Fibroblast of pulmonary artery (primary cell): Measurements from ENCODE around the gene MARVELD2.
"Not testable (repeated sequence)": the region's sequence is repeated elsewhere in the genome, so short reads cannot be mapped to it uniquely, and the experiment has no call there.

Experiments
- DNase-seq: peaks from one replicate; pipeline ENCODE4 v3.0.0-alpha.2; 2010; ENCODE audit warnings: low read depth
- H3K4me3 ChIP-seq: replicated peaks from 2 replicates; pipeline ENCODE4 v1.5.1; 2011; ENCODE audit warnings: low read depth, mild to moderate bottlenecking, control low read depth, low read length, moderate library complexity
- TF ChIP-seq, protein P1 (sequence below): IDR thresholded peaks from 2 replicates; pipeline ENCODE4 v1.5.1; 2011; ENCODE audit warnings: mild to moderate bottlenecking, control low read depth, low read length, inconsistent platforms; ENCODE audit errors: missing control alignments

Gene MARVELD2

DNA sequence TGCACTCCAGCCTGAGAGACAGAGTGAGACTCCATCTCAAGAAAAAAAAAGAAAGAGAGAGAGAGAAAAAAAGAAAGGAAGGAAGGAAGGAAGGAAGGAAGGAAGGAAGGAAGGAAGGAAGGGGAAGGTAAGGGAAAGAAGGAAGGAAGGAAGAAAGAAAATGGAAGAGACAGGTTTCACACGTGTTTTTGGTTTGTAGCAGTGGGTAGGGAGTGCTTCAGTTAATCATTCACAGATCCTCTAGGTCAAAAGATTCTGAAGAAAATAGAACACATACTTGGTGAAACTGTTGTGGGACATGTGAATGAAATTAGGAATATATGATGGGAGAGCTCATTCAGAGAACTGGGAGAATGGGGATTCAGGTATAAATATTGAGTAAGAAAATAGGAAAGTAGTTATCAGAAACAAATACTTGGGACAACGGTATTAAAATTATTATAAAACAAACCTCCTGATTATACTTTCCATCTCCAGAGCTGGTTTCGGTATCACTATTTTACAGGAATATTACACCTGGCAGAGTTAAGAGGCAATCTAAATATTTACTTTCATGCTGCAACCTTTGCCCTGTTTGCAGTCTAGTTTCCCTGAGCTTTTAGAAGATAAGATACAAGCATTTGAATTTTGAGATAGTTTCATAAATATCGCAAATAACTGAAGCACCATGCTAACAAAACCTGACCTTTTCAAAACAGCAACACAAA, 37.2 kb downstream of the MARVELD2 start:
- no peak for DNase-seq
- no peak overlapping the region for H3K4me3 ChIP-seq
- TF ChIP-seq, protein P1, sequence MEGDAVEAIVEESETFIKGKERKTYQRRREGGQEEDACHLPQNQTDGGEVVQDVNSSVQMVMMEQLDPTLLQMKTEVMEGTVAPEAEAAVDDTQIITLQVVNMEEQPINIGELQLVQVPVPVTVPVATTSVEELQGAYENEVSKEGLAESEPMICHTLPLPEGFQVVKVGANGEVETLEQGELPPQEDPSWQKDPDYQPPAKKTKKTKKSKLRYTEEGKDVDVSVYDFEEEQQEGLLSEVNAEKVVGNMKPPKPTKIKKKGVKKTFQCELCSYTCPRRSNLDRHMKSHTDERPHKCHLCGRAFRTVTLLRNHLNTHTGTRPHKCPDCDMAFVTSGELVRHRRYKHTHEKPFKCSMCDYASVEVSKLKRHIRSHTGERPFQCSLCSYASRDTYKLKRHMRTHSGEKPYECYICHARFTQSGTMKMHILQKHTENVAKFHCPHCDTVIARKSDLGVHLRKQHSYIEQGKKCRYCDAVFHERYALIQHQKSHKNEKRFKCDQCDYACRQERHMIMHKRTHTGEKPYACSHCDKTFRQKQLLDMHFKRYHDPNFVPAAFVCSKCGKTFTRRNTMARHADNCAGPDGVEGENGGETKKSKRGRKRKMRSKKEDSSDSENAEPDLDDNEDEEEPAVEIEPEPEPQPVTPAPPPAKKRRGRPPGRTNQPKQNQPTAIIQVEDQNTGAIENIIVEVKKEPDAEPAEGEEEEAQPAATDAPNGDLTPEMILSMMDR, result no peak

DNA sequence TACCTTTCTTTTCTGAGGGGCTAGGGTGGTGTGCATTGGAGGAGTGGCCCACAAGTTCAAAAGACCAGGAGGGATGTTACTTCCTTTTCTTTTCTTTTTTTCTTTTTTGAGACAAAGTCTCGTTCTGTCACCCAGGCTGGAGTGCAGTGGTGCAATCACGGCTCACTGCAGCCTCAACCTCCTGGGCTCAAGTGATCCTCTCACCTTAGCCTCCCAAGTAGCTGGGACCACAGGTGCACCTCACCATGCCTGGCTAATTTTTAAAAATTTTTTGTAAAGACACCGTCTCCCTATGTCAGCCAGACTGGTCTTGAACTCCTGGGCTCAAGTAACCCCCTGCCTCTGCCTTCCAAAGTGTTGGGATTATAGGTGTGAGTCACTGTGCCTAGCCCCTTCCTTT, 38.6 kb downstream of the MARVELD2 start:
- H3K4me3 ChIP-seq, DNase-seq: not testable (repeated sequence)

DNA sequence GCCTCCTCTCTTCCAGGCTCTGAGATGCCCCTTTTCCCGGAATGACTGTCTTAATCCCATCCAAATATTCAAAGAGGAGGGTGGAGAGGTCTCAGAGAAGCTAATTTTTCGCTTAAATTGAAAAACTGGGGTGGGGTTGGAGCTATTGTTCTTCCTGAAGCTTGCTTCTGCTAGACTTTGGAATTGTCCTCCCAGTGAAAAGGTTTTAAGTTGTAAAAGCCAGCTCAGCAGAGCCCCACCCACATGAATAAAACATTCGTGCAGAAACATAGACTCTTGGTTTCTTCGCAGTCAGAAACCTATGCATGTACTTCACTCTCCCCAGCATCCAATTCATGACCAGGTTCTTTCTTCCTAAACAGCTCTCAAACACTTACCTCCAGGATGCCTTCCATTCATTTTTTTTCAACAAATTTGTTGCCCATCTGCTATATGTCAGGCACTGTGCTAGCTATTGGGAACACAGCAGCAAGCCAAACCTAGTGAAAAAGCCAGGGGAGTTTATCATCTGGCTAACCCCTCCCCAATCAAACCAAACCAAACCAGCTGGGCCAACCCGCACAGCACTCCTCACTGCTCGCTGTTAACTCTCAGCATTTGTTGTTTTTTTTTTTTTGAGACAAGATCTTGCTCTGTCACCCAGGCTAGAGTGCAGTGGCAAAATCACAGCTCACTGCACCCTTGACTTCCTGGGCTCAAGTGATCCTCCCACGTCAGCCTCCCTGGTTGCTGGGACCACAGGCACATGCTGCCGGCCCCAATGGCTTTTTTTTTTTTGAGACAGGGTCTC, 39.7 kb downstream of the MARVELD2 start:
- H3K4me3 ChIP-seq, result no peak overlapping the region
- no peak for DNase-seq
- TF ChIP-seq, protein P1, result no peak

DNA sequence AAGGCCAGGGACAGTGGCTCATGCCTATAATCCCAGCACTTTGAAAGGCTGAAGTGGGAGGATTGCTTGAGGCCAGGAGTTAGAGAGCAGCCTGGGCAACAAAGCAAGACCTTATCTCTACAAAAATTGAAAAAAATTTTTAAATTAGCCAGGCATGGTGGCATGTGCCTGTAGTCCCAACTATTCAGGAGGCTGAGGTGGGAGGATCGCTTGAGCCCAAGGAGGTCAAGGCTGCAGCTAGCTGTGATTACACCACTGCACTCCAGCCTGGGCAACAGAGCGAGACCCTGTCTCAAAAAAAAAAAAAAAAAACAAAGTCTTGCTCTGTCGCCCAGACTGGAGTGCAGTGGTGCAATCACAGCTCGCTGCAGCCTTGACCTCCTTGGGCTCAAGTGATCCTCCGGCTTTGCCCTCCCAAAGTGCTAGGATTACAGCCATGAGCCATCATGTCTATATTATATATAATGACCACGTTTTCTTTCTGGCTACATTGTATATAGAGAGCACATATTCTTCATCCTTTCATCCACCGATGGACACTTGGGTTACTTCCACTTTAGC, 40.6 kb downstream of the MARVELD2 start:
- not testable (repeated sequence) for H3K4me3 ChIP-seq, DNase-seq

DNA sequence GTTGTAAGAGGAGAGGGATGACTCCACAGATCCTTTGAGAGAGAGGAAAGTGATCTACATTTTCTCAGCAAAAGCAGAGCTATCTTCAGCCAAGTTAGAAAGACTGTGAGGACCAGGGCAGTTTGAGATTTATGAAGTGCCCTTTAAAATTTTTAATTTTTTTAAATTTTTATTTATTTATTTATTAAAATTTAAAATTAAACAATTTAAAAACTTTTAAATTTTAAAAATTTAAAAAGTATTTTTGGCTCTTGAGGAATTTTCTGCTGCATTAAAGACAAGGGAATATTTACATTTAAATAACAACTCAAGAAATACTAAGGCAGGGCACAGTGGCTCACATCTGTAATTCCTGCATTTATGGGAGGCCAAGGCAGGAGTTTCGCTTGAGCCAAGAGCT, 47.3 kb downstream of the MARVELD2 start:
- DNase-seq, result no peak
- H3K4me3 ChIP-seq, result no peak overlapping the region

DNA sequence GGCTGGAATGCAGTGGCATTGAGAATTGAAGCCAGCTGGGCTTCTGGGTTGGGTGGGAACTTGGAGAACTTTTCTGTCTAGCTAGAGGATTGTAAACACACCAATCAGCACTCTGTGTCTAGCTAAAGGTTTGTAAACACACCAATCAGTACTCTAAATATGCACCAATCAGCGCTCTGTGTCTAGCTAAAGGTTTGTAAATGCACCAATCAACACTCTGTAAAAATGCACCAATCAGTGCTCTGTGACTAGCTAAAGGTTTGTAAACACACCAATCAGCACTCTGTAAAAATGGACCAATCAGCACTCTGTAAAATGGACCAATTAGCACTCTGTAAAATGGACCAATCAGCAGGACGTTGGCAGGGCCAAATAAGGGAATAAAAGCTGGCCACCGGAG, 51.5 kb downstream of the MARVELD2 start:
- not testable (repeated sequence) for DNase-seq

More for the DNA sequence above, 47.3 kb downstream of the MARVELD2 start:
- TF ChIP-seq, protein P1, result no peak

DNA sequence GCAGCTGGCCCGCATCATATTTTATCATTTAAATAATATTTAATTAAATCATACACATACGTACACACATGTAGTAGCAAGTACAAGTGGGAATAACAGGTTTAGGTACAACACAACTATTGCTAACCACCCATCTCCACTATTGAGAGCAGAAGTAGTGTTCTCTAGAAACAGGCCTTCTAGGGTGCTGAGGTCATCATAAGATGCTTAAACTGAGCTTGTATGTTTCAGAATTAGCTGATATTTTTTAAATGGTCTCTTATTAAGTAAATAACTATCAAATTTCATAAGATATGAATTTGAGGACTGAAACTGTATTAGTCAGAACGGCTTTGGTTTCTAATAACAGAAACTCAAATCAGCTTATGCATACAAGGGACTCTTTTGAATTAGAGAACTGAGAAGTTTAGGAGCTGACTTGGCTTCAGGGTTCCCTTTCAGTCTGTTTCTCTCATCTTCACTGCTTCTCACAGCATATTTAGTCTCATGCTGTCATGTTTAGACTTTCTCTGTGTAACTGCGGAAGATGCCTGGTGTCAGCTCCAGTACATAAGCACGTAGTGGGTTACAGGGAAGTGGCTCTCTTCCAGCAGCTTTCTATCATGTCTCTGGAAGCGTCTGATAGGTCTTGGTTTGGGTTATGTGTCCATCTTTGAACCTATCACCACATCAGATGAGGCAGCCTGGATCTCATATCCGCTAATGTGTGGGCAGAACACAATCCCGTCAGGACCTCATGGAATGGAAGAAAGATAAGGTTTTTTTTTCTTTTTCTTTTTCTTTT, 52.7 kb downstream of the MARVELD2 start:
- DNase-seq, result no peak
- H3K4me3 ChIP-seq, result no peak overlapping the region
- TF ChIP-seq, protein P1, result no peak

More for the DNA sequence above, 51.5 kb downstream of the MARVELD2 start:
- not testable (repeated sequence) for H3K4me3 ChIP-seq

DNA sequence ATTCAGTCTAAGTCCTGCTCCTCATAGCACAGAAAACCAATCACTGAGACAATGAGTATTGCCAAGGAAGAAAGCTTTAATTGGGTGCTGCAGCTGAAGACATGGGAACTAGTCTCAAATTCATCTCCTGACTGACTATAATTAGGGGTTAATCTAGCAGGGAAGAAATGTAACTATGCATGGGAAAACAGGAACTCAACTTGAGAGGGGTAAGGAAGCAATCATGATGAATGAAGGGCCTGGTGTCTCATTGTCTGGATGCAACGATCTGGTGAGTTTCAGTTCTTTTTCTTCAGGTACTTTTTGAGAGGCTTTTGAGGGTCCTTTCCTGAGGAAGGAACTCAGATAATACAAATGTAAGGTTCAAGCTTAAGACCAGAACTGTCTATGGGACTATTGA, 53.7 kb downstream of the MARVELD2 start:
- no peak for DNase-seq
- TF ChIP-seq, protein P1, result no peak
- no peak overlapping the region for H3K4me3 ChIP-seq

DNA sequence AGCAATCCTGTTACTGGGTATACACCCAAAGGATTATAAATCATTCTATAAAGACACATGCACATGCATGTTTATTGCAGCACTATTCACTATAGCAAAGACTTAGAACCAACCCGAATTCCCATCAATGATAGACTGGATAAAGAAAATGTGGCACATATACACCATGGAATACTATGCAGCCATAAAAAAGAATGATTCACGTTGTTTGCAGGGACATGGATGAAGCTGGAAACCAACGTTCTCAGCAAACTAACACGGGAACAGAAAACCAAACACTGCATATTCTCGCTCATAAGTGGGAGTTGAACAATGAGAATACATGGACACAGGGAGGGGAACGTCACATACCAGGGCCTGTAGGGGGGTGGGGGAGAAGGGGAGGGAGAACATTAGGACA, 56.6 kb downstream of the MARVELD2 start:
- H3K4me3 ChIP-seq, DNase-seq: not testable (repeated sequence)

DNA sequence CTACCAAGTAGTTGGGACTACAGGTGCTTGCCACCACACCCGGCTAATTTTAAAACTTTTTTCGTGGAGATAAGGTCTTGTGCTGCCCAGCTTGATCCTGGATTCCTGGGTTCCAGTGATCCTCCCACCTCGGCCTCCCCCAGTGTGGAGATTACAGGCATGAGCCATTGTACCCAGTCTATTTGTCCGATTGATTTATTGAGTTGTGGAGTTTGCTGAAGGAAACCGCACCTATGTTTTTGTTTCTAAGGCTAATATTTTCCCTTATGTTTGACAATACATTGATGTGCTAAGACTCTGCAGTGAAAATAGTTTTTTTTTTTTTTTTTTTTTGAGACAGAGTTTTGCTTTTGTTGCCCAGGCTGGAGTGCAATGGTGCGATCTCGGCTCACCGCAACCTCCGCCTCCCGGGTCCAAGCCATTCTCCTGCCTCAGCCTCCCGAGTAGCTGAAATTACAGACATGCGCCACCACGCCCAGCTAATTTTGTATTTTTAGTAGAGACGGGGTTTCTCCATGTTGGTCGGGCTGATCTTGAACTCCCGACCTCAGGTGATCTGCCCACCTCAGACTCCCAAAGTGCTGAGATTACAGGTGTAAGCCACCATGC, 57.7 kb downstream of the MARVELD2 start:
- DNase-seq, result not testable (repeated sequence)

More for the DNA sequence above, 57.7 kb downstream of the MARVELD2 start:
- H3K4me3 ChIP-seq, result not testable (repeated sequence)
